Subcutaneous adipose tissue (tissue), 4 donors: ENCODE data around the gene SNX19. TPM values are rescaled to one million over a fixed set of nuclear protein-coding genes. Genes with fewer than 3 reads are reported as not detected.

Experiments
- CTCF ChIP-seq: fragments of 450-650 bp; IDR thresholded peaks from one replicate; pipeline ENCODE4 v1.5.1; 2016; ENCODE audit warnings: low read depth, mild to moderate bottlenecking, control low read depth, antibody characterized with exemption, moderate library complexity
- total RNA-seq, 4 donors: library from RNA; depleted of rRNA; stranded (reverse); fragments of >200 nt; gene quantifications; one replicate each; pipeline ENCODE4 v1.1.0, GENCODE V29; 2016

Gene SNX19
- total RNA-seq, 4 donors from 2014 or later, result 86.0 to 170 (median 103) TPM

DNA sequence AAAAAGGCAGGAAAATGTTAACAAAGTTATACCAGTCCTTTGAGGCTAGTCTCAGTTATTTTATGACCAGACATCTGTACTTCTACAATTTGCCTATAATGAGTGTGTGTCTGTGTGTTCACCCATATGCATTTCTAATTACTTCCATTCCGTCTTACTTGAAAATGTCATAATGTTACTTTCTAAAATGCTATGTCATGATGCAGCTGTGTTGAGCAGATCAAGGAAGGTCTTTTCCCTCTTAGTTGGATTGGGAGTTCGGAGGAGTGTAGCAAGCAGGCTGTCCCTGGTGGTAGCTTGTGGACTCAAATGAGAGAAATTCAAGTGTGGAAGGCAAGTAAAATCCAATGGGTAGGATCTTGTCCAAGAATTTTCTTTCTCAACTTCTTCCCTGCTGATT, 3.0 kb downstream of the SNX19 start:
- TF ChIP-seq CTCF, result no peak

DNA sequence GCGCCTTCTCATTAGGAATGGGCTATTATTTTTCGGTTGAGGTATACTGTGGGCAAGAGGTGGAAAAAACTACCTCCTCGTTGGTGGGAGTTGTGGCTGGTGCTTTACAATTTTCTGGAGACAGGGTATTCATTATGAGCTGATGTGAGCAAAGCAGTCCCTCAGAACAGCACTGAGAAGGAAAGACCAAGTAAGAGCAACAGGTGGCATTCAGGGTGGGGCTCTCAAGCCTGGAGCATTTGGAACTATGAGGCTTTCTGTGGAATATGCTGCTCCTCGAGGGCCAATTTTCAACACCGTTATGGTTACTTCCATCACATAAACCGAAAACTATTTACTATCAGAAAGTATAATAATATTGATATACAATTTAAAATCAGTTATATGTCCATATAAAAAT, 3.7 kb downstream of the SNX19 start:
- TF ChIP-seq CTCF, result no peak

GRCh38 chr11:130911306-130911705, 5.0 kb downstream of the SNX19 start:
- no peak for TF ChIP-seq CTCF

DNA sequence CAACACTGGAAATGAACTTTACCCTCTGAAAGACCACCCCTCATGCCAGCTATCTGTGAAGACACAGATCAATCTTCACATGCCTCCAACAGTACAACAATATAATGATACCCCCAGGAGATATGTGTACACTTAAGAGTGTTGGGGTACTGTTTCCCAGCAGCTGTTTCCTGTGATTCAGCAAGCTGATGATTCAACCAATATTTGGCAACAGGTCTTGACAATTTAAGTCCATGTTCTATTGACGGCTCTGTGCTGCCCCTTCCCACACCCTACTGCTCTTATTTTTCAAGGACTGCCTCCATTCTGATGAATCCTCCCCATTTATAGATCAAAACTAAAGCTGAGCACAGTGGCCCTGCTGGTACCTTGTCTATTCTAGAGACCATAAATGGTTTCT, 6.6 kb downstream of the SNX19 start:
- no peak for TF ChIP-seq CTCF

DNA sequence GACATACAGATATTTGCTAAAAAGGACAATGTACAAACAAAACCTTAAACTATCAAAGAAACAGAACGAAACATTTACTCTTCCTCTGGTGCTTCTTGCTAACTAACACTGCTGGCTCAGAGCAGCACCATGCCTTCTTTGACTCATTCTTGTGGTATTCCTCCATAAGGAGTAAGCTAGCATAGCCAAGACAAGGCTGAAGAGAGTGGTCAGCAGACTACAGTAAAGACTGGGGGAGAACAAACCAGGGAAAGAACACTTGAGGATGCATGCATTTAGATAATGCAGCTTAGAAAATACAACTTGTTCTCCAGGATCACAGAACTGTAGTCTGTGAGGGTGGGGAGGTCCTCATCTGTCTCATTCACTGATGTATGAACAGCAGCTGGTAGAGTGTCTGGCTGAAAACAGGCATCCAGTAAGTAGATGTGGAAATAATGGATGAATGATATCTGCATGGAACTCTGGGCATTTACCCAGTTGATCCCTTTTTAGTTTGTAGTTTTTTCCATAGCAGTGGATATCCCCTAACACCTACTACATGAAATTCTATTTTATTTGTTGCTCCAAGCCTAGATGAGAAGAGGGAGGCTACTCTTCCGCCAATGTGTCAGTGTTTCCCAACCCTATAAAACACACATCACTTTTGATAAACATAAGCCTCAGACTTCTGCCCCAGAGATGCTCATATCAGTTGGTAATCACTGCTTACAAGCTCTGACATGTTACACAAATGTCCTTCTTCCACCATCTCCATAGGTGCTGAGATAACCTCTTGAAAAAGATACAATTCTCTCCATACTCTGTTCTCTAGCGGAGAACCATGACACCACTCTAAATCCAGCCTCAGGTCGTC, 7.3 kb downstream of the SNX19 start:
- TF ChIP-seq CTCF, result no peak

DNA sequence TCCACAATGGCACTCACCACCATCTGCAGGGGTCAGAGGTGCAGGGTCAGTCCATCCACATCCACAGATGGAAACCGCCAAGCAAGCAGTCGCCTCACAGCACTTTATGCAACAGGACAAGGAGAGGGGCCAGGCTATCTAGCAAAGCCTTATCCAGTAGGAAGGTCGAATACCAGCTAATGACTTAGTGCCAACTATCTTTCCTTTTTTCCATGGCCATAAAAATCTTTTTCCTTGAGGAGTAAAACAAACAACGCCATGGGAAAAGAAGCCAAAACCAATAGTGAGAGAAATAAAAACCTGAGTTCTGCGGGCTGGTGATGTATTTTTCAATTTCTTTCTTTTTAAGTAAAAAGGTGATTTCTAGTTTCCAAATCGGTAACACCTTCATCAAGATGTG, 8.2 kb downstream of the SNX19 start:
- TF ChIP-seq CTCF, result no peak

DNA sequence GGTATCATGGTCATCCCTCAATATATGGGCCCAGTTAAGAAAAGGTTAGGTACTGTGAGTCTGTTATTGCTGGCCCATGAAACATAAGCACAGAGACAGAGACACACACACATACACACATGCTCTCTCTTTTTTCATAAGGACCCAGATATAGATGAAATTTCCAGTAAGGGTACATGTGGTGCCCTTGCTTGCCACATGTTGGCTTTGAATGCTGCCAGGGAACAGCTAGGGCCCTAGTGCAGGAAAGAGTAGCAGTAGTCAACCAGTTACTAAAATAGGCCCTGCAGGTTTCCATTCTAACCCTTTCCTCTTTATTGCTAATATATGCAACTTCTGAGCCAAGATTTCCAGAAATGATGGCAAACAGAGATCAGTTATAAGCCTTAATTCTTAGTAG, 9.1 kb downstream of the SNX19 start:
- no peak for TF ChIP-seq CTCF
